Neuronal stem cell (in vitro differentiated cells): ENCODE data around the gene RBBP8NL.

Source experiments
- DNase-seq: peaks from one replicate; pipeline ENCODE4 v3.0.0-alpha.2; 2013; ENCODE audit warnings: low spot score
- H2AFZ ChIP-seq: one replicate; pipeline ENCODE4 v1.6.1; 2013; ENCODE audit warnings: mild to moderate bottlenecking, low read length, inconsistent platforms
- H2AK5ac ChIP-seq: 2 replicates; pipeline ENCODE4 v1.6.1; 2013; ENCODE audit warnings: low read depth, mild to moderate bottlenecking, inconsistent platforms, low read length, moderate library complexity, mixed read lengths
- H2BK120ac ChIP-seq: 2 replicates; pipeline ENCODE4 v1.6.1; 2013; ENCODE audit warnings: low read depth, mild to moderate bottlenecking, inconsistent platforms, low read length, moderate library complexity, mixed read lengths
- H2BK12ac ChIP-seq: one replicate; pipeline ENCODE4 v1.6.1; 2013; ENCODE audit warnings: low read length, inconsistent platforms
- H2BK15ac ChIP-seq: 2 replicates; pipeline ENCODE4 v1.6.1; 2013; ENCODE audit warnings: mild to moderate bottlenecking, low read length, inconsistent platforms, mixed read lengths
- H2BK5ac ChIP-seq: one replicate; pipeline ENCODE4 v1.6.1; 2013; ENCODE audit warnings: inconsistent platforms, mild to moderate bottlenecking, low read length, moderate library complexity
- H3K14ac ChIP-seq: one replicate; pipeline ENCODE4 v1.6.1; 2013; ENCODE audit warnings: low read length, inconsistent platforms
- H3K18ac ChIP-seq: 2 replicates; pipeline ENCODE4 v1.6.1; 2013; ENCODE audit warnings: low read length, inconsistent platforms
- H3K23ac ChIP-seq: 2 replicates; pipeline ENCODE4 v1.6.1; 2013; ENCODE audit warnings: low read depth, mild to moderate bottlenecking, mixed read lengths, low read length, inconsistent platforms; ENCODE audit not compliant: poor library complexity
- H3K27ac ChIP-seq: replicated peaks from 3 replicates; pipeline ENCODE4 v1.5.1; 2013; ENCODE audit warnings: low read length, inconsistent platforms
- H3K27me3 ChIP-seq, 3 experiments: 2 replicates each; pipeline ENCODE4 v1.6.1; 2013; ENCODE audit warnings: low read length in 3 of 3, mild to moderate bottlenecking in 2 of 3, inconsistent platforms in 1 of 3, low read depth in 1 of 3, mixed read lengths in 1 of 3, moderate library complexity in 1 of 3; ENCODE audit not compliant: control insufficient read depth in 3 of 3, insufficient read depth in 3 of 3
- H3K36me3 ChIP-seq, 2 donors: replicated peaks in 1 of 2; 2 replicates each; pipeline ENCODE4 v1.6.1; 2013; ENCODE audit warnings: low read length in 2 of 2; ENCODE audit not compliant: control insufficient read depth in 2 of 2, insufficient read depth in 2 of 2
- H3K4ac ChIP-seq: 2 replicates; pipeline ENCODE4 v1.6.1; 2013; ENCODE audit warnings: inconsistent platforms, mild to moderate bottlenecking, low read length, moderate library complexity
- H3K4me1 ChIP-seq, 2 donors: 1 replicate in 1 of 2; 2 replicates in 1 of 2; pipeline ENCODE4 v1.6.1; 2013; ENCODE audit warnings: low read length in 2 of 2, low read depth in 1 of 2; ENCODE audit not compliant: control insufficient read depth in 2 of 2, insufficient read depth in 1 of 2
- H3K4me2 ChIP-seq: one replicate; pipeline ENCODE4 v1.6.1; 2013; ENCODE audit warnings: mild to moderate bottlenecking, low read length, inconsistent platforms; ENCODE audit not compliant: insufficient read depth, poor library complexity, severe bottlenecking
- H3K4me3 ChIP-seq, 2 donors: 2 replicates each; pipeline ENCODE4 v1.5.1; 2013; ENCODE audit warnings: low read length in 2 of 2, mild to moderate bottlenecking in 2 of 2, inconsistent platforms in 1 of 2, moderate library complexity in 1 of 2
- H3K79me1 ChIP-seq: one replicate; pipeline ENCODE4 v1.6.1; 2013; ENCODE audit warnings: low read depth, mild to moderate bottlenecking, inconsistent platforms, low read length, moderate library complexity
- H3K9ac ChIP-seq: one replicate; pipeline ENCODE4 v1.6.1; 2013; ENCODE audit warnings: mild to moderate bottlenecking, low read depth, low read length, inconsistent platforms; ENCODE audit not compliant: poor library complexity
- H3K9me3 ChIP-seq, 2 donors: replicated peaks in 1 of 2; 2 replicates each; pipeline versions ENCODE3 to v1.6.1; 2013; ENCODE audit warnings: low read length in 2 of 2, mild to moderate bottlenecking in 2 of 2, inconsistent platforms in 1 of 2, low read depth in 1 of 2, mixed read lengths in 1 of 2, moderate library complexity in 1 of 2; ENCODE audit not compliant: control insufficient read depth in 2 of 2, insufficient read depth in 1 of 2
- H4K8ac ChIP-seq: one replicate; pipeline ENCODE4 v1.6.1; 2013; ENCODE audit warnings: low read depth, mild to moderate bottlenecking, inconsistent platforms, low read length, moderate library complexity
- H4K91ac ChIP-seq: one replicate; pipeline ENCODE4 v1.6.1; 2013; ENCODE audit warnings: low read length, low read depth, mild to moderate bottlenecking, inconsistent platforms; ENCODE audit not compliant: poor library complexity
- whole genome bisulfite sequencing, 2 donors: extraction: QIAGEN DNeasy Blood & Tissue Kit; methylation state at CpG; one replicate each; pipeline ENCODE4 v1.1.7; 2013; ENCODE audit warnings: missing lambda C conversion rate in 2 of 2, mixed read lengths in 1 of 2; ENCODE audit not compliant: insufficient read length in 2 of 2, insufficient replicate concordance in 1 of 2; ENCODE audit errors: extremely low coverage in 2 of 2; 5-methylcytosine and 5-hydroxymethylcytosine counted together

RBBP8NL gene

DNA sequence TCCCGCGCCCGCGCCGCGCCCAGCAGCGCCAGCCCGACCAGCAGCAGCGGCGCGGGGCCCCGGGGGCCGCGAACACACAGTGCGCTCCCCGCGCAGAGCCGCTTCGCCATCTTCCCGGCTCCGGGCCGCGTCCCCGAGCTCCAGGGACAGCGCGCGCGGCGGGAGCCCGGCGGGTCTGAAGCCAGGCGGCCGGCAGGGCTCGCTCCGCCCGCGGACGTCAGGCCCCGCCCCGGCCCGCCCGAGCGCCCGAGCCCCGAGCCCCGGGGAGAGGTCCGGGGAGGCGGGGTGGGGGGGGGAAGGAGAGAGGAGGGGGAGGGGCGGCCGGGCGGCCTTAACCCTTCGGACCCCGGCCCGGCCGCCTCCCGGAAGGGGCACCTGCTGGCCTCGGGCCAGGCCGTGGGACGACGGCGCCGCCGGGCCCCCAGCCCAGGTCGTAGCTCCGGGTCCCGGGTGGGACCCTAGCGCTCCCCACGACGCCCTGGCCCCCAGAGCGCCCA lies 60.2 kb downstream of the RBBP8NL start, which contains the start of gene LAMA5:
LAMA5 (minus strand) TSS at position 177 of the 497 bp plus-strand sequence; CDS start at position 110, 67 bp downstream.
- Histone ChIP-seq H2BK120ac (peak within 1 kb of the TSS; percentile 100), H3K23ac (peak within 1 kb of the TSS; percentile 91), H3K4me1 (peaks cover 51 to 68% of the 10 kb centered on the region in 2 donors), H3K4me2 (peak within 1 kb of the TSS; percentile 97), H3K9ac (peak within 1 kb of the TSS; percentile 84), H3K27ac (peak within 1 kb of the TSS; percentile 92), H4K91ac (peak within 1 kb of the TSS; percentile 99), H3K14ac (peak within 1 kb of the TSS; percentile 94), H2BK15ac (peak within 1 kb of the TSS; percentile 100), H3K9me3 (no peaks in the 10 kb centered on the region), H2BK12ac (peak within 1 kb of the TSS; percentile 98), H3K79me1 (peaks cover 18% of the 10 kb centered on the region), H2AK5ac (peak within 1 kb of the TSS; percentile 100), H2BK5ac (peak within 1 kb of the TSS; percentile 96), H3K36me3 (peaks cover under 1 to 4% of the 10 kb centered on the region in 2 donors), H3K4me3 (peak within 1 kb of the TSS; percentile 66 to 91), H4K8ac (peak within 1 kb of the TSS; percentile 82), H3K27me3 (no peaks in the 10 kb centered on the region), H2AFZ (peak within 1 kb of the TSS; percentile 89), H3K18ac (peak within 1 kb of the TSS; percentile 100), H3K4ac (peak within 1 kb of the TSS; percentile 100)
- no CpG with 5 or more reads among the region's 70 CpGs for WGBS, 2 donors
- peak; percentile 77 for DNase-seq

DNA sequence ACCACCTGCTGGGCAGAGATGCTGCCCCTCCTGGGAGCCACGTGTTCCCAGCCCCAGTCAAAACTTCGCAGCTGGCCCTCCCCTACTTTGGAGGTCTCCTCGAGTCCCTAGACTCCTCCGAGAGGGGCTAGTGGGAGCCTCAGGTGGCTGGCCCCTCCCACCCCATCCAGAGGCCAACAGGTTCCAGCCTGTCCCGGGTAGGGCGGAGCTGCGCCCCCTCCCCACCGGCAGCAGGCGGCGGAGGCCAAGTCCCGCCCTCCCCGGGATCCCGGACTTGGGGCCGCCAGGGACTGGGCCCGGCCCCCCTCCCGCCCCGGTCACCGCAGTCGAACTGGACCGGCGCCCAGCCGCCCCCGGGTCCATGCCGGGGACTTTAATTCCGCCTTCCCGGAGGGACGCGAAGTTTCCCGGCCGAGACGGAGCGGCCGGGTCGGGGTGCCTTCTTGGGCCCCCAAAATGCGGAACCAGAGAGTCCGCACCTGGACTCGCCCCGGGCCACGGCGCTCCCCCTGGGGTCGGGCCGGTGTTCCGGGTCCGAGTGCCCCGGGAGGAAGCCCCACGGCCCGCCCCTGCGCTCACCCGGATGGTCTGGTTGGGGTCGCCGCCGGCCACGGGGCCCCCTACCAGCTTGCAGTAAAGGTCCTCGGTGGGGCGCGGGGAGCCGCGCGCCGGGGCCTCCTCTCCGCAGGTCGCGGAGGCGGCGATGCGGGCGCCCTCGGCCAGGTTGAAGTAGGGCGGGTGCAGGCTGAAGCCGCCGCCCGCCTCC lies 60.8 kb downstream of the RBBP8NL start:
- Histone ChIP-seq H3K18ac (peak overlapping the region; percentile 98), H3K4me1 (peaks cover 51 to 74% of the 10 kb centered on the region in 2 donors), H2AK5ac (peak overlapping the region; percentile 98), H2BK12ac (no peak overlapping the region), H3K4ac (no peak overlapping the region), H2BK5ac (peak overlapping the region; percentile 95), H3K36me3 (peaks cover 4 to 7% of the 10 kb centered on the region in 2 donors), H4K91ac (no peak overlapping the region), H3K27ac (peak overlapping the region; percentile 72), H3K27me3 (no peaks in the 10 kb centered on the region), H3K4me3 (peak overlapping the region; percentile 66 to 91), H2BK15ac (peak overlapping the region; percentile 97), H2BK120ac (no peak overlapping the region), H3K23ac (peak overlapping the region; percentile 31), H3K79me1 (peaks cover 20% of the 10 kb centered on the region), H3K4me2 (peak overlapping the region; percentile 97), H3K14ac (peak overlapping the region; percentile 71), H3K9me3 (no peaks in the 10 kb centered on the region), H2AFZ (peak overlapping the region; percentile 89), H3K9ac (peak overlapping the region; percentile 84), H4K8ac (no peak overlapping the region)
- WGBS, 2 donors = no CpG with 5 or more reads among the region's 72 CpGs
- DNase-seq = peak; percentile 66

DNA sequence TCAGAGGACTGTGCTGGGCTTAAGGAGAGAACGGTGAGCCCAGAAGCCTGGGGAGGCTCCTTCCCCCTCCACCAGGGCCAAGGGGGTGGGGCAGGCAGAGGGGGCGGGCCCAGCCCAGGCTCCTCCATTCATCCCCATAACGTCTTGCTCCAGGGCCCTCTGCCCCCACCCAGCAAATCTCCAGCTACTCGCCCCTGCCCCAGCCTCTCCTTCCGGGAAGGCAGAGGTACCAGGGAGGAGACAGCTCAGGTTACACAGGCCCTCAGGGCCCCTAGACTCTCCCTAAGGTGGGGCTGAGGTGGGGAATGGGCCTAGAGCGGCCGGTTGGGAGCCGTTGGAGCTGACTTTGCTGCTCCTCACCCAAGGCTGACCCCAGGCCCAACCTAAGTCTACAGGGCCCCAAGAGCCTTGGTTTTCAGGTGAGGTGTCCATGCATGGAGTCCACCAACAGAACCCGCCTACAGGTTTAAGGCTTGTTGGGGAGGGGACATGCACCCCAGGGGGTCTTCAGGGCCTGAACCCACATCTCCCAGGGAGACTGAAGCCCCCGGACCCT lies 61.4 kb downstream of the RBBP8NL start:
- no peak for DNase-seq
- H3K27me3 ChIP-seq = no peaks in the 10 kb centered on the region
- H3K14ac ChIP-seq = peak overlapping the region; percentile 63
- H3K27ac ChIP-seq = peak overlapping the region; percentile 52
- H4K91ac ChIP-seq = no peak overlapping the region
- no peak overlapping the region for H2BK12ac ChIP-seq
- peak overlapping the region; percentile 80 for H3K23ac ChIP-seq
- no CpG with 5 or more reads among the region's 10 CpGs for WGBS, 2 donors
- peaks cover 4 to 9% of the 10 kb centered on the region in 2 donors for H3K36me3 ChIP-seq
- H3K9me3 ChIP-seq = no peaks in the 10 kb centered on the region
- peak overlapping the region; percentile 16 for H2BK120ac ChIP-seq
- H2BK5ac ChIP-seq = peak overlapping the region; percentile 95
- H4K8ac ChIP-seq = no peak overlapping the region
- peak overlapping the region; percentile 92 for H3K18ac ChIP-seq
- H3K79me1 ChIP-seq = peaks cover 24% of the 10 kb centered on the region
- H3K4ac ChIP-seq = no peak overlapping the region
- peaks cover 53 to 78% of the 10 kb centered on the region in 2 donors for H3K4me1 ChIP-seq
- peak overlapping the region; percentile 98 for H2AK5ac ChIP-seq
- peak overlapping the region; percentile 97 for H2BK15ac ChIP-seq
- H3K9ac ChIP-seq = peak overlapping the region; percentile 30
- H3K4me2 ChIP-seq = peak overlapping the region; percentile 97
- H2AFZ ChIP-seq = no peak overlapping the region
- peak overlapping the region; percentile 66 to 91 for H3K4me3 ChIP-seq
